Smooth muscle cell (in vitro differentiated cells): ENCODE measurements around the gene FOXF1. TPM values are rescaled to one million over a fixed set of nuclear protein-coding genes. Genes with fewer than 3 reads are reported as not detected.

Source experiments
- DNase-seq: peaks from one replicate; lab custom pipeline; 2025; ENCODE audit not compliant: unreplicated experiment; lab: John Stamatoyannopoulos, UW
- H2AFZ ChIP-seq: fragments of 200-600 bp; sonication (generic); 2 replicates; pipeline ENCODE4 v1.6.0; 2016; ENCODE audit warnings: antibody characterized with exemption, low read depth, mild to moderate bottlenecking
- H3F3A ChIP-seq: fragments of 200-600 bp; sonication (generic); 2 replicates; pipeline ENCODE4 v1.6.0; 2017; ENCODE audit warnings: antibody characterized with exemption, low read depth
- H3K27ac ChIP-seq: fragments of 200-600 bp; sonication (generic); 2 replicates; pipeline ENCODE4 v1.5.1; 2016; ENCODE audit warnings: low read depth, mild to moderate bottlenecking
- H3K27me3 ChIP-seq: fragments of 200-600 bp; sonication (generic); 2 replicates; pipeline ENCODE4 v1.6.1; 2016; ENCODE audit warnings: low read depth, mild to moderate bottlenecking
- H3K36me3 ChIP-seq: fragments of 200-600 bp; sonication (generic); 2 replicates; pipeline ENCODE4 v1.5.1; 2016; ENCODE audit warnings: low read depth
- H3K4me1 ChIP-seq: fragments of 200-600 bp; sonication (generic); 2 replicates; pipeline ENCODE4 v1.5.1; 2016; ENCODE audit warnings: low read depth
- H3K4me2 ChIP-seq: fragments of 200-600 bp; sonication (generic); 2 replicates; pipeline ENCODE4 v1.6.0; 2016; ENCODE audit warnings: mild to moderate bottlenecking
- H3K4me3 ChIP-seq: fragments of 200-600 bp; sonication (generic); 2 replicates; pipeline ENCODE4 v1.5.1; 2016; ENCODE audit warnings: mild to moderate bottlenecking
- H3K79me2 ChIP-seq: fragments of 200-600 bp; sonication (generic); 2 replicates; pipeline ENCODE4 v1.6.0; 2016; ENCODE audit warnings: low read depth, mild to moderate bottlenecking
- H3K9ac ChIP-seq: fragments of 200-600 bp; sonication (generic); 2 replicates; pipeline ENCODE4 v1.6.0; 2016; ENCODE audit warnings: low read depth
- H3K9me3 ChIP-seq: fragments of 200-600 bp; sonication (generic); replicated peaks from 2 replicates; pipeline ENCODE4 v1.5.1; 2016; ENCODE audit warnings: low read depth
- H4K20me1 ChIP-seq: fragments of 200-600 bp; sonication (generic); 2 replicates; pipeline ENCODE4 v1.6.0; 2016; ENCODE audit warnings: low read depth
- WGBS: methylation state at CpG from one replicate; pipeline ENCODE4 v1.1.7; 2016; ENCODE audit warnings: low lambda C conversion rate; 5-methylcytosine and 5-hydroxymethylcytosine counted together
- polyA plus RNA-seq: library from polyadenylated mRNA; unstranded; fragments of >200 nt; fragmentation: Nextera tagmentation; extraction: Ambion mirVana; gene quantifications from 2 replicates; pipeline ENCODE4 v1.2.1, GENCODE V29; 2016
- total RNA-seq: library from RNA; depleted of rRNA; stranded (reverse); fragments of >200 nt; gene quantifications from 2 replicates; pipeline ENCODE4 v1.2.3, GENCODE V29; 2014
- TF ChIP-seq, protein P1 (sequence below): fragments of 200-600 bp; sonication (generic); IDR thresholded peaks from 2 replicates; pipeline ENCODE4 v1.5.1; 2017; ENCODE audit warnings: borderline replicate concordance, mild to moderate bottlenecking, antibody characterized with exemption; ENCODE audit not compliant: insufficient read depth, poor library complexity, severe bottlenecking

The FOXF1 gene
- total and polyA plus RNA-seq, 2 experiments from 2014 or later = 24.7 to 31.5 TPM

DNA sequence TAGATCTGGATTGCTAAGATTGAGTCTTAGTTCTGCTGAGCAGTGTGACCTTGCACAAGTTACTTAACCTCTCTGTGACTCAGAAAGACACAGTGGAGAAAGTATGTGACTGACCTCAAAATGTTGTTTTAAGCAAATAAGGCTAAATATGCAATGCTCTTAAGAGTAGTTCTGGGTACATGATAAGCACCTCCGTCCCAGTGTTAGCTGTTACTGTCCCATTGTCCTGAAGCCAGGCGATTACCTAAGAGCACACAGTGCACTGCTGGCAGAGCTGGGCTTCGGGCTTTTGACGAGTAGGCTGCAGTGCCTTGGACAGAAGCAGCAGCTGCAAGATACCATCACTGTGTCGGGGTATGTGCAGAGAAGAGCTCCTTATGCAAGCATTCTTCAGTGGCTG is 32.7 kb upstream of the FOXF1 start:
- Histone ChIP-seq H3K9ac (no peak overlapping the region), H3K27me3 (no peaks in the 10 kb centered on the region), H3K4me3 (no peak overlapping the region), H3K27ac (no peak overlapping the region), H3K9me3 (no peaks in the 10 kb centered on the region), H3K79me2 (no peaks in the 10 kb centered on the region), H3F3A (no peaks in the 10 kb centered on the region), H4K20me1 (no peaks in the 10 kb centered on the region), H3K4me1 (no peaks in the 10 kb centered on the region), H3K4me2 (no peak overlapping the region), H2AFZ (no peak overlapping the region), H3K36me3 (no peaks in the 10 kb centered on the region)
- DNase-seq = no peak
- TF ChIP-seq, protein P1, sequence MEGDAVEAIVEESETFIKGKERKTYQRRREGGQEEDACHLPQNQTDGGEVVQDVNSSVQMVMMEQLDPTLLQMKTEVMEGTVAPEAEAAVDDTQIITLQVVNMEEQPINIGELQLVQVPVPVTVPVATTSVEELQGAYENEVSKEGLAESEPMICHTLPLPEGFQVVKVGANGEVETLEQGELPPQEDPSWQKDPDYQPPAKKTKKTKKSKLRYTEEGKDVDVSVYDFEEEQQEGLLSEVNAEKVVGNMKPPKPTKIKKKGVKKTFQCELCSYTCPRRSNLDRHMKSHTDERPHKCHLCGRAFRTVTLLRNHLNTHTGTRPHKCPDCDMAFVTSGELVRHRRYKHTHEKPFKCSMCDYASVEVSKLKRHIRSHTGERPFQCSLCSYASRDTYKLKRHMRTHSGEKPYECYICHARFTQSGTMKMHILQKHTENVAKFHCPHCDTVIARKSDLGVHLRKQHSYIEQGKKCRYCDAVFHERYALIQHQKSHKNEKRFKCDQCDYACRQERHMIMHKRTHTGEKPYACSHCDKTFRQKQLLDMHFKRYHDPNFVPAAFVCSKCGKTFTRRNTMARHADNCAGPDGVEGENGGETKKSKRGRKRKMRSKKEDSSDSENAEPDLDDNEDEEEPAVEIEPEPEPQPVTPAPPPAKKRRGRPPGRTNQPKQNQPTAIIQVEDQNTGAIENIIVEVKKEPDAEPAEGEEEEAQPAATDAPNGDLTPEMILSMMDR = no peak
- 72% methylated on average over 5 of the region's 5 CpGs for WGBS

DNA sequence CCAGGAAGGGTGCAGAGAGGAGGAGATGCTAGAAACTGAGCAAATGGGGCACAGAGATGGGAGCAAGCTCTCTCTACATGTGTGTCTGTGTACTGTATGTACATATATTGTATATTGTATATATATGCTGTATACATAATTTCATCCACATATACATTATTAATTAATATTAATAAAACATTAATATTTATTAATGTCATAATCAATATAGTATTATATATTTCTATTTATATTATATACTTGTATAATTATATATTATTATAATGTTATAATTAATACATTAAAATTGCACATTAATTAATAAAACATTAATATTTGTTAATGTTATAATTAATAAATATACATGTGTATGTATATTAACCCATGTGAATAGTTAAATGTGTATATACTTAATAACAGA is 31.5 kb upstream of the FOXF1 start:
- Histone ChIP-seq H3K36me3 (no peaks in the 10 kb centered on the region), H3K4me1 (no peaks in the 10 kb centered on the region), H3K4me3 (no peak overlapping the region), H3K27me3 (no peaks in the 10 kb centered on the region), H2AFZ (no peak overlapping the region), H3F3A (no peaks in the 10 kb centered on the region), H3K79me2 (no peaks in the 10 kb centered on the region), H4K20me1 (no peaks in the 10 kb centered on the region), H3K9ac (no peak overlapping the region), H3K9me3 (no peaks in the 10 kb centered on the region), H3K27ac (no peak overlapping the region), H3K4me2 (no peak overlapping the region)
- DNase-seq = no peak
- TF ChIP-seq, protein P1 = no peak

DNA sequence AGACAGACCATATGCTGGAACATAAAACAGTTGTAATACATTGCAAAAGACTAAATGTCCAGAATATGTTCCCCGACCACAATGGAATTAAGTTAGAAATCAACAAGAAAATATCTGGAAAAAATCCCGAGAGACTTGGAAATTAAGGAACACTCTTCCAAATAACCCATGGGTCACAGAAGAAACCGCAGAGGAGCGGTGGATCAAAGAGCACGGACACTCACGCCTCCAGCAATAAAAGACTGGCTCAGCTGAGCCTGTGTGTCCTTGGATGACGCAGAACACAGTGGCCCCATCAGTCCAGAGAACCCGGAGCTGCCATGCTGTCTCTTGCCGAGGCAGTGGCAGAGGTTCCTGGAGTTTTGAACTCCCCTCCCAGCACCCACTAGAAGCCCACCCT is 30.9 kb upstream of the FOXF1 start:
- H3K79me2 ChIP-seq = no peaks in the 10 kb centered on the region
- no peak overlapping the region for H3K27ac ChIP-seq
- TF ChIP-seq, protein P1 = no peak
- WGBS = 78% methylated on average over 9 of the region's 9 CpGs
- no peak overlapping the region for H3K9ac ChIP-seq
- no peak overlapping the region for H2AFZ ChIP-seq
- H3K4me2 ChIP-seq = no peak overlapping the region
- no peaks in the 10 kb centered on the region for H3F3A ChIP-seq
- no peaks in the 10 kb centered on the region for H3K4me1 ChIP-seq
- H3K9me3 ChIP-seq = no peaks in the 10 kb centered on the region
- no peak for DNase-seq
- no peaks in the 10 kb centered on the region for H4K20me1 ChIP-seq
- H3K4me3 ChIP-seq = no peak overlapping the region
- no peaks in the 10 kb centered on the region for H3K36me3 ChIP-seq
- no peaks in the 10 kb centered on the region for H3K27me3 ChIP-seq

DNA sequence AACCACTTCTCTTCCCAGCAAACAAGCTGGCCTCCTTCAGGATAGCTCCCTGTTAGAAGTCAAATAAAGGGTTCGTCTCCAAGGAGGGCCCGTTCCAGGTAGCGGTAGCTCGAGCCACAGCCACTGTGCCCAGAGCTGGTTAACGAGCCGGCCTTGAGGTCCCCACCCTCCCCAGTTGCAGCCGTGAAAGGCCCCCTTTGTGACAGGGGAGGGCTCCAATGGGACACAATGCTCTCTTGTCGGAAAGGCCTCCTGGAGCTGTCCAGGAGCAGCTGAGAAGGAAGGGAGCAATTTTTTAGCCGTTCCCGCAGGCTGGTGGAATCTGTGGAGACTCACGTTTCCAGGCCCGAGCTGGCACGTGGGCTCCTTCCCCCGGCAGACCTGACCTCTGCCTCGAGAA is 29.9 kb upstream of the FOXF1 start:
- no peak overlapping the region for H2AFZ ChIP-seq
- no peaks in the 10 kb centered on the region for H3K36me3 ChIP-seq
- no peaks in the 10 kb centered on the region for H3K4me1 ChIP-seq
- no peak overlapping the region for H3K4me2 ChIP-seq
- TF ChIP-seq, protein P1 = no peak
- H4K20me1 ChIP-seq = no peaks in the 10 kb centered on the region
- DNase-seq = no peak
- no peak overlapping the region for H3K9ac ChIP-seq
- H3K4me3 ChIP-seq = no peak overlapping the region
- 86% methylated on average over 15 of the region's 15 CpGs for WGBS
- no peaks in the 10 kb centered on the region for H3K27me3 ChIP-seq
- H3K9me3 ChIP-seq = no peaks in the 10 kb centered on the region
- no peaks in the 10 kb centered on the region for H3K79me2 ChIP-seq
- H3F3A ChIP-seq = no peaks in the 10 kb centered on the region
- no peak overlapping the region for H3K27ac ChIP-seq
